Endodermal cell (in vitro differentiated cells): ENCODE results near the gene PCDHB9. TPM values are rescaled to one million over a fixed set of nuclear protein-coding genes. Genes with fewer than 3 reads are reported as not detected.
"Not testable (repeated sequence)": the region's sequence is repeated elsewhere in the genome, so short reads cannot be mapped to it uniquely, and the experiment has no call there.

Experiments
- DNase-seq: peaks from one replicate; pipeline ENCODE4 v3.0.0-alpha.2; 2017
- H3K27ac ChIP-seq: 2 replicates; pipeline ENCODE4 v1.5.1; 2013; ENCODE audit warnings: mild to moderate bottlenecking, low read depth, low read length, moderate library complexity
- H3K27me3 ChIP-seq: 2 replicates; pipeline ENCODE4 v1.6.1; 2013; ENCODE audit warnings: mild to moderate bottlenecking, low read length, moderate library complexity; ENCODE audit not compliant: insufficient read depth, control insufficient read depth, poor library complexity, severe bottlenecking
- H3K36me3 ChIP-seq: 2 replicates; pipeline ENCODE4 v1.7.0; 2013; ENCODE audit warnings: mild to moderate bottlenecking, low read length, moderate library complexity; ENCODE audit not compliant: control insufficient read depth, insufficient read depth
- H3K4me1 ChIP-seq: one replicate; pipeline ENCODE4 v1.7.0; 2013; ENCODE audit warnings: low read length; ENCODE audit not compliant: control insufficient read depth, insufficient read depth
- H3K4me3 ChIP-seq: 2 replicates; pipeline ENCODE4 v1.5.1; 2013; ENCODE audit warnings: mild to moderate bottlenecking, low read length, moderate library complexity
- H3K9ac ChIP-seq: 2 replicates; pipeline ENCODE4 v1.6.1; 2013; ENCODE audit warnings: mild to moderate bottlenecking, low read length, moderate library complexity; ENCODE audit not compliant: poor library complexity, severe bottlenecking; ENCODE audit errors: extremely low read depth
- H3K9me3 ChIP-seq: 2 replicates; pipeline ENCODE4 v1.6.1; 2013; ENCODE audit warnings: mild to moderate bottlenecking, low read length, moderate library complexity; ENCODE audit not compliant: control insufficient read depth
- H3K27ac Mint-ChIP-seq: 2 replicates; pipeline ENCODE4 v1.8.0; 2020; ENCODE audit warnings: mixed read lengths
- H3K27me3 Mint-ChIP-seq: 2 replicates; pipeline ENCODE4 v1.8.0; 2021; ENCODE audit warnings: mild to moderate bottlenecking, mixed read lengths; ENCODE audit not compliant: insufficient read depth
- H3K36me3 Mint-ChIP-seq: 2 replicates; pipeline ENCODE4 v1.8.0; 2020; ENCODE audit warnings: low read depth, mixed read lengths
- H3K4me1 Mint-ChIP-seq: 2 replicates; pipeline ENCODE4 v1.8.0; 2020; ENCODE audit warnings: mixed read lengths
- H3K4me3 Mint-ChIP-seq: 2 replicates; pipeline ENCODE4 v1.8.0; 2020; ENCODE audit warnings: mild to moderate bottlenecking, moderate library complexity, mixed read lengths
- H3K9me3 Mint-ChIP-seq: 2 replicates; pipeline ENCODE4 v1.8.0; 2020; ENCODE audit warnings: mild to moderate bottlenecking, mixed read lengths
- CTCF ChIP-seq: fragments of 200-600 bp; sonication (generic); conservative IDR thresholded peaks from 2 replicates; pipeline ENCODE4 v1.5.0; 2021; ENCODE audit warnings: antibody characterized with exemption, mild to moderate bottlenecking
- WGBS, 2 experiments: methylation state at CpG; one replicate each; pipeline versions ENCODE4 v1.1.5 to v1.1.7; 2013; ENCODE audit warnings: missing lambda C conversion rate in 2 of 2, mixed read lengths in 1 of 2; ENCODE audit not compliant: insufficient coverage in 1 of 2, insufficient read length in 1 of 2; 5-methylcytosine and 5-hydroxymethylcytosine counted together
- total RNA-seq, 2 donors: library from RNA; stranded (reverse); fragmentation: NEBNext Ultra II Directional in 1 of 2; extraction: Animal tissue kit (Norgen Biotek cat#: 25700) in 1 of 2; gene quantifications; 2 replicates in 1 of 2; 3 replicates in 1 of 2; pipeline ENCODE4 v1.2.1, GENCODE V29; 2021

The PCDHB9 gene
- total RNA-seq, 2 donors from 2014 or later: 3.2 to 5.1 TPM

GRCh38 chr5:141199359-141200235 lies 12.6 kb downstream of the PCDHB9 start, which contains the start of gene PCDHB11:
TSS of gene PCDHB11 (plus strand) at chr5:141199627. CDS start at chr5:141199775, 148 bp downstream.
- H3K9ac ChIP-seq: no peak within 1 kb of the TSS
- peak within 1 kb of the TSS; percentile 50 for H3K4me3 Mint-ChIP-seq
- H3K27me3 ChIP-seq: no peaks in the 10 kb centered on the region
- no peak within 1 kb of the TSS for H3K4me3 ChIP-seq
- peaks cover 10% of the 10 kb centered on the region for H3K36me3 Mint-ChIP-seq
- peaks cover 6% of the 10 kb centered on the region for H3K27me3 Mint-ChIP-seq
- no peaks in the 10 kb centered on the region for H3K36me3 ChIP-seq
- no peak within 1 kb of the TSS for H3K27ac ChIP-seq
- 77 to 83% methylated on average over 17 to 20 of the region's 21 CpGs for WGBS, 2 experiments
- H3K27ac Mint-ChIP-seq: peak within 1 kb of the TSS; percentile 69
- peak; percentile 79 for TF ChIP-seq CTCF
- peaks cover 9% of the 10 kb centered on the region for H3K9me3 ChIP-seq
- DNase-seq: peak; percentile 68
- H3K4me1 ChIP-seq: no peaks in the 10 kb centered on the region
- peaks cover 26% of the 10 kb centered on the region for H3K9me3 Mint-ChIP-seq
- no peaks in the 10 kb centered on the region for H3K4me1 Mint-ChIP-seq

GRCh38 chr5:141201126-141201525 lies 14.2 kb downstream of the PCDHB9 start:
- peaks cover 10% of the 10 kb centered on the region for H3K36me3 Mint-ChIP-seq
- not testable (repeated sequence) for H3K4me1 Mint-ChIP-seq

GRCh38 chr5:141201646-141202045 lies 14.7 kb downstream of the PCDHB9 start:
- Mint-ChIP-seq H3K9me3 (peaks cover 15% of the 10 kb centered on the region), H3K36me3 (peaks cover 10% of the 10 kb centered on the region)
- DNase-seq, H3K4me3 Mint-ChIP-seq, H3K27ac Mint-ChIP-seq, H3K36me3 ChIP-seq, H3K4me1 ChIP-seq, H3K4me3 ChIP-seq, H3K27ac ChIP-seq, H3K9me3 ChIP-seq, H3K4me1 Mint-ChIP-seq, H3K27me3 Mint-ChIP-seq, H3K27me3 ChIP-seq, H3K9ac ChIP-seq: not testable (repeated sequence)
- WGBS, 2 experiments: 93 to 97% methylated on average over 6 to 29 of the region's 35 CpGs

More at GRCh38 chr5:141201126-141201525, 14.2 kb downstream of the PCDHB9 start:
- not testable (repeated sequence) for H3K27me3 Mint-ChIP-seq, H3K4me3 ChIP-seq, H3K4me3 Mint-ChIP-seq, H3K36me3 ChIP-seq, H3K4me1 ChIP-seq, H3K9me3 ChIP-seq, DNase-seq, H3K27ac ChIP-seq, H3K27ac Mint-ChIP-seq, H3K9ac ChIP-seq, H3K27me3 ChIP-seq
- H3K9me3 Mint-ChIP-seq: peaks cover 21% of the 10 kb centered on the region
- 89 to 97% methylated on average over 5 to 18 of the region's 38 CpGs for WGBS, 2 experiments

GRCh38 chr5:141208478-141208877 lies 21.5 kb downstream of the PCDHB9 start, which contains the start of gene PCDHB12:
TSS of gene PCDHB12 (plus strand) at chr5:141208719. CDS start at chr5:141208908, 189 bp downstream.
- Mint-ChIP-seq H3K27ac (peak within 1 kb of the TSS; percentile 78), H3K4me1 (peaks cover 7% of the 10 kb centered on the region)
- H3K4me3 ChIP-seq: no peak within 1 kb of the TSS

GRCh38 chr5:141210281-141210680 lies 23.3 kb downstream of the PCDHB9 start:
- not testable (repeated sequence) for H3K4me3 Mint-ChIP-seq, DNase-seq
- 95 to 100% methylated on average over 11 to 29 of the region's 39 CpGs for WGBS, 2 experiments

More at GRCh38 chr5:141208478-141208877, 21.5 kb downstream of the PCDHB9 start, which contains the start of gene PCDHB12:
- no peaks in the 10 kb centered on the region for H3K36me3 ChIP-seq
- 81 to 87% methylated on average over 10 of the region's 11 CpGs for WGBS, 2 experiments
- peak; percentile 77 for TF ChIP-seq CTCF
- H3K27me3 ChIP-seq: no peaks in the 10 kb centered on the region
- H3K9me3 Mint-ChIP-seq: peaks cover 24% of the 10 kb centered on the region
- peak; percentile 70 for DNase-seq
- H3K9me3 ChIP-seq: no peaks in the 10 kb centered on the region
- no peaks in the 10 kb centered on the region for H3K4me1 ChIP-seq
- no peak within 1 kb of the TSS for H3K9ac ChIP-seq
- H3K4me3 Mint-ChIP-seq: peak within 1 kb of the TSS; percentile 58
- peaks cover 7% of the 10 kb centered on the region for H3K27me3 Mint-ChIP-seq
- H3K27ac ChIP-seq: no peak within 1 kb of the TSS
- H3K36me3 Mint-ChIP-seq: peaks cover 11% of the 10 kb centered on the region

More at GRCh38 chr5:141210281-141210680, 23.3 kb downstream of the PCDHB9 start:
- not testable (repeated sequence) for H3K27me3 ChIP-seq, H3K36me3 ChIP-seq, H3K27ac ChIP-seq, H3K27ac Mint-ChIP-seq, H3K9ac ChIP-seq, H3K4me1 ChIP-seq, H3K27me3 Mint-ChIP-seq, H3K9me3 ChIP-seq, H3K4me1 Mint-ChIP-seq, H3K4me3 ChIP-seq
- Mint-ChIP-seq H3K9me3 (peaks cover 39% of the 10 kb centered on the region), H3K36me3 (peaks cover 18% of the 10 kb centered on the region)
